Peyer's patch (tissue), 4 donors: ENCODE data around the gene SPR.

Experiments used
- CTCF ChIP-seq, 6 experiments: fragments of 450-650 bp in 4 of 6; fragments of 200-600 bp in 2 of 6; sonication (generic) in 1 of 6; IDR thresholded peaks; one replicate each; pipeline ENCODE4 v1.5.1; 2017 to 2019; ENCODE audit warnings: antibody characterized with exemption in 6 of 6, mild to moderate bottlenecking in 3 of 6, moderate library complexity in 1 of 6
- POLR2A ChIP-seq, 2 donors: fragments of 450-650 bp; IDR thresholded peaks; one replicate each; pipeline ENCODE4 v1.5.1; 2017; ENCODE audit warnings: antibody characterized with exemption in 2 of 2, mild to moderate bottlenecking in 2 of 2, moderate library complexity in 2 of 2

- peak; percentile 33 to 98 (median 94) for TF ChIP-seq CTCF (IDR thresholded peaks at IDR 0.05)
- no peak for TF ChIP-seq POLR2A (IDR thresholded peaks at IDR 0.05)
Measured at GRCh38 chr2:72862239-72862988, 24.8 kb upstream of the SPR start.
